Skeletal muscle satellite cell (primary cell): ENCODE measurements around the gene LRCH2. TPM values are rescaled to one million over a fixed set of nuclear protein-coding genes. Genes with fewer than 3 reads are reported as not detected.

Experiments used
- small RNA-seq: library from RNA; depleted of rRNA; stranded (forward); fragments of <200 nt; gene quantifications from one replicate; pipeline ENCODE3, GENCODE V24; 2012

LRCH2 gene

Small RNA genes lying within 50 kb of the gene (small RNA-seq; reads per million reads assigned to genes)
- gene RF00019 (not detected), gene SNORA35B (13.0 reads per million, percentile 92 among the genes with 10 or more reads in this experiment)
